GM12878 (cell line): Measurements from ENCODE around the gene ADGRE3. TPM values are rescaled to one million over a fixed set of nuclear protein-coding genes. Genes with fewer than 3 reads are reported as not detected.

Experiments
- ATF7 ChIP-seq: fragments of 450-650 bp; IDR thresholded peaks from 2 replicates; pipeline ENCODE4 v1.6.1; 2016; ENCODE audit warnings: low read depth, mild to moderate bottlenecking
- BMI1 ChIP-seq: fragments of 450-650 bp; IDR thresholded peaks from 2 replicates; pipeline ENCODE4 v1.6.1; 2016; ENCODE audit warnings: mild to moderate bottlenecking, moderate library complexity, borderline replicate concordance
- CTCF ChIP-seq, 3 experiments: IDR thresholded peaks in 2 of 3; conservative IDR thresholded peaks in 1 of 3; 2 replicates each; pipeline ENCODE4 v1.5.1; 2011; ENCODE audit warnings: low read depth in 3 of 3, low read length in 3 of 3, mild to moderate bottlenecking in 3 of 3, control low read depth in 2 of 3, moderate library complexity in 2 of 3, inconsistent platforms in 1 of 3, mixed read lengths in 1 of 3; ENCODE audit not compliant: control insufficient read depth in 2 of 3, insufficient read depth in 1 of 3; ENCODE audit errors: extremely low read depth in 1 of 3
- ESRRA ChIP-seq: IDR thresholded peaks from 2 replicates; pipeline ENCODE4 v1.6.1; 2012; ENCODE audit warnings: mild to moderate bottlenecking, low read length, improper control_type of control experiment
- ETV6 ChIP-seq, 2 experiments: fragments of 450-650 bp in 1 of 2; IDR thresholded peaks in 1 of 2; conservative IDR thresholded peaks in 1 of 2; 2 replicates each; pipeline ENCODE4 v1.6.1; 2014; ENCODE audit warnings: antibody characterized with exemption in 1 of 2, borderline replicate concordance in 1 of 2, low read depth in 1 of 2, mild to moderate bottlenecking in 1 of 2, moderate library complexity in 1 of 2
- GABPA ChIP-seq: IDR thresholded peaks from 2 replicates; pipeline ENCODE4 v1.6.1; 2014; ENCODE audit warnings: antibody characterized with exemption, low read depth, mild to moderate bottlenecking, inconsistent platforms
- HCFC1 ChIP-seq: fragments of 150-350 bp; IDR thresholded peaks from 2 replicates; pipeline ENCODE4 v1.6.1; 2014; ENCODE audit warnings: low read length
- HDAC2 ChIP-seq: fragments of 200-600 bp; sonication (generic); IDR thresholded peaks from 2 replicates; pipeline ENCODE4 v1.6.1; 2017
- HDAC6 ChIP-seq: fragments of 200-600 bp; sonication (generic); IDR thresholded peaks from one replicate; pipeline ENCODE4 v1.8.0; 2017; ENCODE audit warnings: antibody characterized with exemption; ENCODE audit not compliant: unreplicated experiment
- IRF3 ChIP-seq: fragments of 450-650 bp; IDR thresholded peaks from 2 replicates; pipeline ENCODE4 v1.6.1; 2014; ENCODE audit warnings: mild to moderate bottlenecking
- KAT2A ChIP-seq: conservative IDR thresholded peaks from 2 replicates; pipeline ENCODE4 v1.6.1; 2011; ENCODE audit warnings: low read depth, low read length; ENCODE audit not compliant: control insufficient read depth
- KDM1A ChIP-seq: fragments of 200-600 bp; sonication (generic); IDR thresholded peaks from 2 replicates; pipeline ENCODE4 v1.6.1; 2016; ENCODE audit warnings: borderline replicate concordance
- KLF5 ChIP-seq: fragments of 450-650 bp; IDR thresholded peaks from 2 replicates; pipeline ENCODE4 v1.6.1; 2014; ENCODE audit warnings: mild to moderate bottlenecking; ENCODE audit not compliant: partially characterized antibody
- MTA3 ChIP-seq: IDR thresholded peaks from 2 replicates; pipeline ENCODE4 v1.6.1; 2012; ENCODE audit warnings: low read length, inconsistent platforms, borderline replicate concordance
- MXI1 ChIP-seq: fragments of 150-350 bp; IDR thresholded peaks from 2 replicates; pipeline ENCODE4 v1.6.1; 2011; ENCODE audit warnings: low read depth, mild to moderate bottlenecking, inconsistent platforms, low read length, improper control_type of control experiment
- MYC ChIP-seq: IDR thresholded peaks from 2 replicates; pipeline ENCODE4 v1.6.1; 2011; ENCODE audit warnings: mild to moderate bottlenecking, low read length, moderate library complexity, inconsistent platforms; ENCODE audit not compliant: insufficient read depth, insufficient replicate concordance, insufficient read length, severe bottlenecking
- NR2F1 ChIP-seq: fragments of 450-650 bp; conservative IDR thresholded peaks from 2 replicates; pipeline ENCODE4 v1.6.1; 2017; ENCODE audit warnings: mild to moderate bottlenecking
- PKNOX1 ChIP-seq: fragments of 450-650 bp; IDR thresholded peaks from 2 replicates; pipeline ENCODE4 v1.6.1; 2016; ENCODE audit warnings: mild to moderate bottlenecking
- RELA ChIP-seq: fragments of 450-650 bp; IDR thresholded peaks from 2 replicates; pipeline ENCODE4 v1.8.0; 2014; ENCODE audit warnings: borderline replicate concordance; ENCODE audit not compliant: partially characterized antibody
- SRF ChIP-seq, 2 experiments: IDR thresholded peaks; 2 replicates each; pipeline ENCODE4 v1.6.1; 2011; ENCODE audit warnings: low read depth in 2 of 2, low read length in 2 of 2, mild to moderate bottlenecking in 1 of 2, moderate library complexity in 1 of 2
- STAT3 ChIP-seq: IDR thresholded peaks from 2 replicates; pipeline ENCODE4 v1.6.1; 2011; ENCODE audit warnings: low read depth, low read length, improper control_type of control experiment
- SUZ12 ChIP-seq: fragments of 200-600 bp; sonication (generic); IDR thresholded peaks from one replicate; pipeline ENCODE4 v1.6.1; 2018; ENCODE audit warnings: antibody characterized with exemption, mild to moderate bottlenecking; ENCODE audit not compliant: unreplicated experiment
- TBL1XR1 ChIP-seq: IDR thresholded peaks from 2 replicates; pipeline ENCODE4 v1.6.1; 2012; ENCODE audit warnings: low read depth, low read length, improper control_type of control experiment
- TCF3 ChIP-seq: IDR thresholded peaks from 2 replicates; pipeline ENCODE4 v1.6.1; 2012; ENCODE audit warnings: low read depth, mild to moderate bottlenecking, low read length, borderline replicate concordance; ENCODE audit not compliant: insufficient read depth
- ZNF274 ChIP-seq: IDR thresholded peaks from one replicate; pipeline ENCODE4 v1.8.0; 2011; ENCODE audit not compliant: insufficient read length, insufficient read depth
- polyA plus RNA-seq, 11 experiments: library from polyadenylated mRNA; depleted of rRNA in 4 of 11; unstranded in 6 of 11; stranded (reverse) in 5 of 11; fragments of >200 nt; fragmentation: Nextera tagmentation in 4 of 11; fragmentation: Illumina TruSeq in 1 of 11; extraction: Ambion mirVana in 4 of 11; extraction: Trizol in 1 of 11; gene quantifications; 1 replicate in 1 of 11; 2 replicates in 10 of 11; pipeline versions ENCODE4 v1.2.1 to v1.2.3, GENCODE V29; 2011 to 2016; ENCODE audit warnings: inconsistent platforms in 2 of 11, missing spikeins in 2 of 11, low read depth in 1 of 11
- total RNA-seq, 4 experiments: library from RNA; depleted of rRNA in 3 of 4; stranded (reverse); fragments of >200 nt in 3 of 4; fragmentation: Illumina TruSeq in 1 of 4; extraction: Trizol in 1 of 4; gene quantifications; 2 replicates each; pipeline versions ENCODE4 v1.2.1 to v1.2.3, GENCODE V29; 2013 to 2021

ADGRE3 gene
- total and polyA plus RNA-seq, 10 of the 15 experiments (the other 5 are each of a cell fraction or from before 2014, with no cell fraction given) = 0.04 to 0.10 (median 0.05) TPM; not detected in 6

- peak; percentile 83; the same call in 1 of the 2 replicates for TF ChIP-seq TBL1XR1
- TF ChIP-seq SRF (IDR thresholded peaks at IDR 0.05; ENCODE audit: low read depth in 2 of 2, low read length in 2 of 2) = no peak
- no peak for TF ChIP-seq ESRRA
- no peak for TF ChIP-seq CTCF (IDR thresholded peaks at IDR 0.05 in 2 of 3, conservative IDR thresholded peaks at IDR 0.05 in 1 of 3; ENCODE audit: control insufficient read depth in 2 of 3, extremely low read depth in 1 of 3, insufficient read depth in 1 of 3, low read depth in 3 of 3, low read length in 3 of 3)
- TF ChIP-seq KDM1A = no peak
- TF ChIP-seq HCFC1 = 0 out of 2 replicates have a peak, but pooled peaks have one; percentile 18
- no peak for TF ChIP-seq IRF3
- peak; percentile 78; the same call in 1 of the 2 replicates for TF ChIP-seq ATF7
- peak; percentile 96 for TF ChIP-seq NR2F1
- peak in 1 of 2 experiments; percentile 58; a peak in 1 of 4 replicates for TF ChIP-seq ETV6 (conservative IDR thresholded peaks at IDR 0.05 in 1 of 2, IDR thresholded peaks at IDR 0.05 in 1 of 2; ENCODE audit: borderline replicate concordance in 1 of 2, low read depth in 1 of 2)
- TF ChIP-seq KAT2A = no peak
- TF ChIP-seq SUZ12 = no peak
- TF ChIP-seq ZNF274 = no peak
- TF ChIP-seq MXI1 = peak; percentile 90
- TF ChIP-seq HDAC6 = no peak
- no peak for TF ChIP-seq RELA
- TF ChIP-seq BMI1 = peak; percentile 68; the same call in 1 of the 2 replicates
- 0 out of 2 replicates have a peak, but pooled peaks have one; percentile 70 for TF ChIP-seq MTA3
- TF ChIP-seq TCF3 = peak; percentile 81; the same call in 1 of the 2 replicates
- no peak for TF ChIP-seq KLF5
- no peak for TF ChIP-seq MYC
- TF ChIP-seq HDAC2 = no peak
- TF ChIP-seq STAT3 = 0 out of 2 replicates have a peak, but pooled peaks have one; percentile 46
- 0 out of 2 replicates have a peak, but pooled peaks have one; percentile 42 for TF ChIP-seq GABPA
- peak; percentile 83 for TF ChIP-seq PKNOX1
Observed at GRCh38 chr19:14582894-14583340, 91.7 kb downstream of the ADGRE3 start, which contains the start of gene CLEC17A (continued).
